Caco-2 (cell line): ENCODE results near the gene SCUBE1. TPM values are rescaled to one million over a fixed set of nuclear protein-coding genes. Genes with fewer than 3 reads are reported as not detected.

Experiments used
- BruUV-seq: library from RNA; stranded (reverse); fragments of 400-500 nt; replicated peaks from 2 replicates; lab custom pipeline; 2021; lab: Mats Ljungman, UMichigan
- CTCF ChIA-PET: fragments of 300-600 bp; sonication (Branson Sonifier 250); formaldehyde crosslinking; loops from one replicate; lab custom pipeline; 2022; ENCODE audit warnings: antibody characterized with exemption; lab: Charles Lee
- POLR2A ChIA-PET: fragments of 300-600 bp; sonication (Branson Sonifier 250); formaldehyde crosslinking; loops from one replicate; lab custom pipeline; 2022; ENCODE audit warnings: antibody characterized with exemption; lab: Charles Lee
- DNase-seq, 2 experiments: peaks; one replicate each; pipeline versions ENCODE4 v3.0.0 to v3.0.0-alpha.2; 2020 to 2022
- H3K27me3 ChIP-seq: replicated peaks from 2 replicates; pipeline ENCODE4 v1.6.0; 2011; ENCODE audit warnings: low read length; ENCODE audit not compliant: control insufficient read depth, insufficient read depth
- H3K36me3 ChIP-seq: 2 replicates; pipeline ENCODE4 v1.5.1; 2011; ENCODE audit warnings: low read length; ENCODE audit not compliant: control insufficient read depth, insufficient read depth
- H3K4me1 ChIP-seq: fragments of 250-450 bp; sonication (Bioruptor Pico); 2 replicates; pipeline ENCODE4 v1.5.1; 2020; ENCODE audit warnings: mild to moderate bottlenecking
- H3K4me3 ChIP-seq: 2 replicates; pipeline ENCODE4 v1.5.1; 2011; ENCODE audit warnings: low read depth, mild to moderate bottlenecking, control low read depth, low read length
- H3K9me3 ChIP-seq: fragments of 250-450 bp; sonication (Bioruptor Pico); 2 replicates; pipeline ENCODE4 v1.5.1; 2020; ENCODE audit warnings: mild to moderate bottlenecking, moderate library complexity
- H3K27ac Mint-ChIP-seq: one replicate; pipeline ENCODE4 v1.8.0; 2022; ENCODE audit warnings: mixed read lengths; ENCODE audit not compliant: unreplicated experiment
- H3K27me3 Mint-ChIP-seq: one replicate; pipeline ENCODE4 v1.8.0; 2022; ENCODE audit warnings: mixed read lengths; ENCODE audit not compliant: insufficient read depth, unreplicated experiment
- H3K36me3 Mint-ChIP-seq: one replicate; pipeline ENCODE4 v1.8.0; 2022; ENCODE audit warnings: mild to moderate bottlenecking, mixed read lengths; ENCODE audit not compliant: insufficient read depth, unreplicated experiment
- H3K4me1 Mint-ChIP-seq: one replicate; pipeline ENCODE4 v1.8.0; 2022; ENCODE audit warnings: low read depth, mixed read lengths; ENCODE audit not compliant: unreplicated experiment
- H3K4me3 Mint-ChIP-seq: one replicate; pipeline ENCODE4 v1.8.0; 2022; ENCODE audit warnings: mild to moderate bottlenecking, moderate library complexity, mixed read lengths; ENCODE audit not compliant: unreplicated experiment
- H3K9me3 Mint-ChIP-seq: one replicate; pipeline ENCODE4 v1.8.0; 2022; ENCODE audit warnings: mixed read lengths; ENCODE audit not compliant: unreplicated experiment
- CTCF ChIP-seq, 2 experiments: fragments of 200-600 bp in 1 of 2; IDR thresholded peaks; 1 replicate in 1 of 2; 2 replicates in 1 of 2; pipeline versions ENCODE4 v1.5.1 to v1.8.0; 2011 to 2022; ENCODE audit warnings: antibody characterized with exemption in 1 of 2, control low read depth in 1 of 2, inconsistent platforms in 1 of 2, low read depth in 1 of 2, low read length in 1 of 2, mild to moderate bottlenecking in 1 of 2, moderate library complexity in 1 of 2; ENCODE audit not compliant: insufficient read depth in 1 of 2, severe bottlenecking in 1 of 2, unreplicated experiment in 1 of 2
- intact Hi-C: fragments of 100-400 bp; cut with micrococcal nuclease; formaldehyde crosslinking; loops from one replicate; pipeline ENCODE4 v1.10.0; 2022; ENCODE audit not compliant: unreplicated experiment
- total RNA-seq: library from RNA; stranded (reverse); gene quantifications from 2 replicates; pipeline ENCODE4 v1.2.3, GENCODE V29; 2022

SCUBE1 gene
- total RNA-seq, 1 experiment from 2014 or later, result not detected

- Mint-ChIP-seq H3K27ac (no peak overlapping the region), H3K4me3 (no peak overlapping the region), H3K27me3 (peaks cover 7% of the 10 kb centered on the region), H3K36me3 (no peaks in the 10 kb centered on the region), H3K4me1 (no peaks in the 10 kb centered on the region), H3K9me3 (no peaks in the 10 kb centered on the region)
- POLR2A ChIA-PET, result interaction anchor here (0.6 kb wide), 1 partner anchor 119 kb away, joined by 3 read pairs; no protein-coding TSS in a partner anchor
- H3K4me1 ChIP-seq, result peaks cover 10% of the 10 kb centered on the region
- intact Hi-C loops, result no loop called here
- no peaks in the 10 kb centered on the region for H3K27me3 ChIP-seq
- no peak overlapping the region for H3K4me3 ChIP-seq
- H3K9me3 ChIP-seq, result no peaks in the 10 kb centered on the region
- no peak for DNase-seq
- H3K36me3 ChIP-seq, result no peaks in the 10 kb centered on the region
- CTCF ChIA-PET, result interaction anchor here (0.6 to 1.5 kb wide), 4 partner anchors 24 to 48 kb away, joined by 3 read pairs; no protein-coding TSS in a partner anchor
- BruUV-seq, result no TSS peak
- TF ChIP-seq CTCF (IDR thresholded peaks at IDR 0.05; ENCODE audit: insufficient read depth in 1 of 2, low read depth in 1 of 2, low read length in 1 of 2, severe bottlenecking in 1 of 2, unreplicated experiment in 1 of 2), result no peak
Observed at GRCh38 chr22:43298062-43298801, 44.9 kb downstream of the SCUBE1 start.

GRCh38 chr22:43297270-43298061, 45.7 kb downstream of the SCUBE1 start:
- Mint-ChIP-seq H3K4me3 (no peak overlapping the region), H3K27me3 (peaks cover 7% of the 10 kb centered on the region), H3K27ac (no peak overlapping the region), H3K36me3 (no peaks in the 10 kb centered on the region), H3K9me3 (no peaks in the 10 kb centered on the region), H3K4me1 (no peaks in the 10 kb centered on the region)
- intact Hi-C loops, result no loop called here
- no peak for DNase-seq
- ChIA-PET POLR2A (interaction anchor here (0.6 kb wide), 1 partner anchor 120 kb away, joined by 3 read pairs; no protein-coding TSS in a partner anchor), CTCF (interaction anchor here (0.9 kb wide), 2 partner anchors 47 to 49 kb away, joined by 3 read pairs; no protein-coding TSS in a partner anchor)
- Histone ChIP-seq H3K36me3 (no peaks in the 10 kb centered on the region), H3K4me1 (peaks cover 12% of the 10 kb centered on the region), H3K9me3 (no peaks in the 10 kb centered on the region), H3K27me3 (no peaks in the 10 kb centered on the region), H3K4me3 (no peak overlapping the region)
- BruUV-seq, result no TSS peak
- no peak for TF ChIP-seq CTCF (IDR thresholded peaks at IDR 0.05; ENCODE audit: insufficient read depth in 1 of 2, low read depth in 1 of 2, low read length in 1 of 2, severe bottlenecking in 1 of 2, unreplicated experiment in 1 of 2)

- Mint-ChIP-seq H3K27me3 (peaks cover 4% of the 10 kb centered on the region), H3K4me3 (no peak overlapping the region), H3K27ac (no peak overlapping the region), H3K4me1 (no peaks in the 10 kb centered on the region), H3K36me3 (no peaks in the 10 kb centered on the region), H3K9me3 (no peaks in the 10 kb centered on the region)
- Histone ChIP-seq H3K36me3 (no peaks in the 10 kb centered on the region), H3K9me3 (no peaks in the 10 kb centered on the region), H3K4me3 (no peak overlapping the region), H3K4me1 (peaks cover 12% of the 10 kb centered on the region), H3K27me3 (no peaks in the 10 kb centered on the region)
- DNase-seq, result no peak
- no peak for TF ChIP-seq CTCF (IDR thresholded peaks at IDR 0.05; ENCODE audit: insufficient read depth in 1 of 2, low read depth in 1 of 2, low read length in 1 of 2, severe bottlenecking in 1 of 2, unreplicated experiment in 1 of 2)
- intact Hi-C loops, result no loop called here
- ChIA-PET POLR2A (no interaction called here), CTCF (interaction anchor here (0.9 kb wide), 1 partner anchor 22 kb away, joined by 3 read pairs; no protein-coding TSS in a partner anchor)
- no TSS peak for BruUV-seq
Observed at GRCh38 chr22:43296276-43296902, 46.8 kb downstream of the SCUBE1 start.
